Endometrial microvascular endothelial cells (primary cell): ENCODE results near the gene ADAMTSL1. TPM values are rescaled to one million over a fixed set of nuclear protein-coding genes. Genes with fewer than 3 reads are reported as not detected.
"Not testable (repeated sequence)": the region's sequence is repeated elsewhere in the genome, so short reads cannot be mapped to it uniquely, and the experiment has no call there.

Experiments
- in situ Hi-C: cut with HindIII; loops from 2 replicates; pipeline ENCODE4 v1.10.0; 2017; ENCODE audit warnings: low sequenced_read_pairs, low pct_unique_long_range_greater_than_20kb; ENCODE audit errors: inconsistent ontology term
- total RNA-seq: library from RNA; depleted of rRNA; stranded (reverse); fragments of >200 nt; gene quantifications from one replicate; pipeline ENCODE4 v1.2.3, GENCODE V29; 2015; ENCODE audit errors: inconsistent ontology term

The ADAMTSL1 gene
- total RNA-seq, 1 donor from 2014 or later = 108 TPM

- in situ Hi-C loops = no loop called here
Measured at GRCh38 chr9:18851069-18851795, 377.3 kb downstream of the ADAMTSL1 start.

DNA sequence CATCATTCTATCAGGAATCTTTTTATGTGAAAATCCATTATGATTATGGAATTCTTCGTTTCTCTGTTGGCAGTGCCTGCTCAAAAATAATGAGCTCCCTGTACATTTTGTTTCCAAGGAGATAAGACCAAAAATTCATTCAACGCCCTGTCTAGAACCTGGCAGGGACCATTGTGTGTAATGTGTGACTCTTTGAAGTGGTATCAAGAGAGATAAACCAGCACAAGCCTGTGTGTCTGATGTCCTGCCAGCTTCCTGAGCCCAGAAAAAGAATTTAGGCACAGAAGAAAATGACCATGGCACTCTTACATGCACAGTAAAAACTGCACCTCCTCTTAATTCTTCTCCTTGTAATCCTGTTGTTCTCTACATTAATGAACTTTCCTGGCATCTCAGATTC lies 381.7 kb downstream of the ADAMTSL1 start:
- in situ Hi-C loops = no loop called here

GRCh38 chr9:18857334-18857733 lies 383.4 kb downstream of the ADAMTSL1 start:
- in situ Hi-C loops = no loop called here

DNA sequence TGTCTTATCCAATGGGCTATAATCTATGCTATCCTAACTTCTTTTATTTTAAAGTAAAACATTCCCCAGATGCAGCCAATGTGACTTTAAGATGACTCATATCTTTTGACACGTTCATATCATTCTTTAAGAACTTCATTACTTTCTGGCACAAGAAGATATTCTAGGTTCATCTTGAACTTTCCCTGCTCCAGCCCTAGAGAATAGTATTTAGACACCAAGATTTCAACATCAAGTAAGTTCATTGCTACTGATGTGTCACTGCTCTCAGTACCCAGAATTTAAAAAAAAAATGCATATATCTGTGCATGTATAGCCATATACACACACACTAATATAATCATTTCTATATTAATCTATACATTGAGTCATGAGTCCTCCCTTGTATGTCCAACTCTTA lies 383.8 kb downstream of the ADAMTSL1 start:
- in situ Hi-C loops = no loop called here

GRCh38 chr9:18861609-18862544 lies 387.9 kb downstream of the ADAMTSL1 start:
- in situ Hi-C loops = no loop called here

DNA sequence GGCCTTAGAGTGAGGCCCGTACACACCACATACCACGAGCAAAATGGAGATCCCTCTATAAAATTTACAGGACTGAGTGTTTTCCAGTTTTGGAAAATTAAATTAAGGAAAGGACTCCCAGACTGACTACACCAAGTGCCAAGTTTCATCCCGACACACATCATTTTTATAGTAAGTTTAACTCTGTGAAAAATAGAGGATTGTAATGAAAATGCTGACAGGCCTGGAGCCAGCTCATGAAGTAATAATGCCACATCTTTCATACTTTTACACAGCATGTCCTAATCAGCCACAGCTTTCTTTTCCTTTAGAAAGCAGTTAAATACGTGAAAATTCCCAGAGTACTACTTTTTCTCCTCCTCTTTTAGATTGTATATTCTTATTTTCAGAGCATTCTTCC lies 389.8 kb downstream of the ADAMTSL1 start:
- in situ Hi-C loops = no loop called here

DNA sequence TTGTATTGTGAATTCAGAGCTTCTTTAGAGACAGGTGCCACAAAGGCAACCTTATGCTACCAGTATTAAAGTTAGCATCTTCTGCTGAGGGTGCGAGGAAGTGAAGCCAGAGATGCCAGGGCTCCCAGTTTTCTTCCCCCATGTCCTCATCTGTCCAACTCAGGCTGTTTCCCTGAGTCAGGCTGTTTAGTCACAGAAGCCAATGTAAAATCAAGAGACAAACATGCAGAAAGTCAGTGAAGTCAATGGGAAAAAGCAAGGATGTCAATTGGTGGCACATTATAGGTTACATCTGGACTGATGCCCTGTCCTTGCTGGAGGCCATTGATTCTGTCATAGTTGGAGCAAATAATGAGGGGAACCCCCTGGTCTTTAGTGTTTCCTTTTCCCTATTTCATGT lies 390.6 kb downstream of the ADAMTSL1 start:
- in situ Hi-C loops = no loop called here

GRCh38 chr9:18865542-18865941 lies 391.6 kb downstream of the ADAMTSL1 start:
- in situ Hi-C loops = no loop called here

DNA sequence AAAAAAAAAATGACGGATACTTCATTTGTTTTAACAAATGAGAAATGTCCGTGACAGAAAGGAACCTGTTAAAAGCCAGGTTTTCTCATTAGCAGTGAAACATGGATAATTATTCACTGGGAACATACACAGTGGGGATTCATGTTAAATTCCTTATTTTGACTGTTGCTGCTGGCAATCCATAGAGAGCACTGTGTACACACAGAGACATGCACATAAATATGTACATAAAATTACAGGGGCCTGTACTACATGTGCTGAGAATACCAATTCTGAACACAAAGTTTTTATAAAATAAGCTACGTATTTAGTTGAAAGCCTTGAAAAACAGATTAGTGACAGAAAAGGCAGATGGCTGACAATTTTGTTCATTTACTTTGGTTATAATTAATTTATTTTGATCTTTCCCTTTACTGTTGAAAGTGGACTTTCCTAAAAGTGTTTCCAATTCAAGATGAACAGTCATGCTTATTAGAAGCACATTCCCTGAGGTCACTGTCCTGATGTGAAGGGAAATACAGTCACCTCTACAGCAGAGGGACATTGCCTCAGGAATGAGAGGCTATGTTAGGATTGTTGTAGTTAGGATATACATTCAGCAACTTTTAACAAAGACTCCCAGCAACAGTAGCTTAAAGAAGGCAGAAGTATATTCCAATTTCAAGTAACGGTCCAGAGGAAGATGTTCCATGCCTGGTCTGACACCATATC lies 392.3 kb downstream of the ADAMTSL1 start:
- in situ Hi-C loops = no loop called here

- in situ Hi-C loops = no loop called here
Measured at GRCh38 chr9:18869725-18870124, 395.8 kb downstream of the ADAMTSL1 start.

GRCh38 chr9:18874069-18874468 lies 400.1 kb downstream of the ADAMTSL1 start:
- in situ Hi-C loops = no loop called here

DNA sequence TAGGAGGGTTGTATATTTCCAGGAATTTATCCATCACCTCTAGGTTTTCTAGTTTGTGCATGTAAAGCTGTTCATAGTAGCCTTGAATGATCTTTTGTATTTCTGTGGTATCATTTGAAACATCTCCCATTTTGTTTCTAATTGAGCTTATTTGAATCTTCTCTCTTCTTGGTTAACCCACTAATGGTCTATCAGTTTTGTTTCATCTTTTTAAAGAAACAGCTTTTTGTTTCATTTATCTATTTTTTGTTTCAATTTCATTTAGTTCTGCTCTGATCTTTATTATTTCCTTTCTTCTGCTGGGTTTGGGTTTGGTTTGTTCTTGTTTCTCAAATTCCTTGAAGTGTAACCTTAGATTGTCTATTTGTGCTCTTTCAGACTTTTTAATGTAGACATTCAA lies 401.0 kb downstream of the ADAMTSL1 start:
- in situ Hi-C loops = not testable (repeated sequence)

DNA sequence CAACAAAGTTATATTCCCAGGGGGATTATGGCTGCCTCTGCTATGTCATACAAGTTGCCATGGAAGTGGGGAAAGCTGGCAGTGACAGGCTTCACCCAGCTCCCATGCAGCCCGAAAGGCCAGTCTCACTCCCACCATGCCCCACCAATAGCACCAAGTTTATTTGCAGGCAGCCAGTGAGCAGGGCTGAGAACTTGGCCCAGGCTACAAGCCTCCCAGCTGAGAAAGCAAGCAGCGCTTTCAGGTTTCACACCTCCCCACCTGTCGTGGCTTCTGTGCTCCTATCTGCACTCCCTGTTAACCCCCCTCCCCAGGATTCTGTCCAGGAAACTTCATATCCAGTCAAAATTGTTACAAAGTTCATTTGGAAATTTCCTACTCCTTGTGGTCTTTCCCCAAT lies 404.0 kb downstream of the ADAMTSL1 start:
- in situ Hi-C loops = no loop called here

- in situ Hi-C loops = no loop called here
Measured at GRCh38 chr9:18881758-18882157, 407.8 kb downstream of the ADAMTSL1 start.

DNA sequence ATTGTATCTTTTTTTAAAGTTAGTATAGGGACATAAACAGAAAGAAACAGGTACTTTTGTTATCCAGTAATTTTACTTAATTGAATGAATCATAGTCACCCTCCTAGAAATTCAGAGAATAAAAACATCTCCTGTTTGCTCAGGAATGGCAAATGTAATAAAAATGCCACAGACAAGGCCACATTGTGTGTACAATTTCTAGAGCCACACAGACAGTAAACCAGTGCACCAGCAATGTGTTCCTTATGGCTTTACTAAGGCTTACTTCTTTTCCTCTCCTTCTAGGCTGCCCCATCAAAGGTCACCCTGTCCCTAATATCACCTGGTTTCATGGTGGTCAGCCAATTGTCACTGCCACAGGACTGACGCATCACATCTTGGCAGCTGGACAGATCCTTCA lies 413.6 kb downstream of the ADAMTSL1 start:
- in situ Hi-C loops = no loop called here

DNA sequence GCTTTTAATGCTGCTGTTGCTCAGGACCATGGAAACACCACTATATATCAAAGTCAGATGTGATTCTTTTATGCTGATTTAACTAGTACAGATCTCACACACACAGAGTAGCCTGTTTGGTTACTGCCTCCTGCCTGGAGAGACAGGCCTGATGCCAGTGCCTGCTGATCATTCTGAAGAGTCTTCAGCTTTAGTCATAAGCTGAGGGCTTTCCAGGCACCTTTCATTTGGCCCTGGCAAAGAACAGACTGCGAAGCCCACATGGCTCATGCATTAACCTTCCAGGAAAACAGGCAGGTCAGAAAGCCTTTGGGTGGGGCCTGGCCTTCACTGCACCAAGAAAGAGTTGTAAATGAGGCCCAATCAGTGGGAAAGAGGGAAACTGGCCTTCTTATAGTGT lies 414.3 kb downstream of the ADAMTSL1 start:
- in situ Hi-C loops = no loop called here

- in situ Hi-C loops = no loop called here
Measured at GRCh38 chr9:18889550-18889949, 415.6 kb downstream of the ADAMTSL1 start.

- in situ Hi-C loops = no loop called here
Measured at GRCh38 chr9:18890372-18890771, 416.4 kb downstream of the ADAMTSL1 start.

GRCh38 chr9:18891946-18892670 lies 418.2 kb downstream of the ADAMTSL1 start:
- in situ Hi-C loops = no loop called here
